GM13977 (cell line): ENCODE data around the gene PIPOX.

Experiments used
- DNase-seq: peaks from one replicate; pipeline ENCODE4 v3.0.0; 2012; ENCODE audit warnings: low spot score
- CTCF ChIP-seq: IDR thresholded peaks from 2 replicates; pipeline ENCODE4 v1.5.1; 2012; ENCODE audit warnings: mild to moderate bottlenecking, control low read depth; ENCODE audit not compliant: insufficient read depth; ENCODE audit errors: extremely low read depth, missing control alignments
- in situ Hi-C: fragments of 300-500 bp; cut with MboI; formaldehyde crosslinking; loops from one replicate; pipeline ENCODE4 v1.12.0; 2022; ENCODE audit warnings: low sequenced_read_pairs, low pct_unique_long_range_greater_than_20kb, mixed read lengths, inconsistent platforms; ENCODE audit not compliant: unreplicated experiment

PIPOX gene

DNA sequence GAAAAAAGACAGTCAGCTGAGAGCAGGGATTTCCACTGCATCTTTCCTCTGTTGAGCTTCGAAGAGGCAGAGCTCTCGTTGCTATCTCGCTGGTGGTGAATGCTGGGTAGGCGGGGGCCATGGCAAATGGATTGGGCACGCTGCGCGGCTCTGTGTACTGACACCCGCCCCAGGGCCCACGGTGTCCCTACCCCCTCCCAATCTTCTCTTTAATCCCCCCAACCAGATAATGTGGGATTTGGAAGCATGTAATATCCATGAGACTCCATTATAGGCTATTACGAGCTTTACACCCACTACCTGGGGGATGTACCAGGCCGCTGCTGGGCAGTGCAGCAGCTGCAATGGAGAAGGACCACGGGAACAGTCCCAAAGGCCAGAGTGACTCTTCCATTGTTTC is 8.3 kb downstream of the PIPOX start:
- no peak for TF ChIP-seq CTCF
- in situ Hi-C loops = no loop called here
- DNase-seq = no peak

GRCh38 chr17:29051731-29052130 is 8.8 kb downstream of the PIPOX start:
- no peak for DNase-seq
- in situ Hi-C loops = no loop called here
- TF ChIP-seq CTCF = no peak

- DNase-seq = no peak
- in situ Hi-C loops = no loop called here
- TF ChIP-seq CTCF = no peak
These were observed 11.9 kb downstream of the PIPOX start for GRCh38 chr17:29054835-29055234.

GRCh38 chr17:29057361-29057760 is 14.4 kb downstream of the PIPOX start:
- in situ Hi-C loops = no loop called here
- TF ChIP-seq CTCF = no peak
- no peak for DNase-seq

- in situ Hi-C loops = no loop called here
- TF ChIP-seq CTCF = no peak
- no peak for DNase-seq
These were observed 15.4 kb downstream of the PIPOX start for GRCh38 chr17:29058391-29058790.

DNA sequence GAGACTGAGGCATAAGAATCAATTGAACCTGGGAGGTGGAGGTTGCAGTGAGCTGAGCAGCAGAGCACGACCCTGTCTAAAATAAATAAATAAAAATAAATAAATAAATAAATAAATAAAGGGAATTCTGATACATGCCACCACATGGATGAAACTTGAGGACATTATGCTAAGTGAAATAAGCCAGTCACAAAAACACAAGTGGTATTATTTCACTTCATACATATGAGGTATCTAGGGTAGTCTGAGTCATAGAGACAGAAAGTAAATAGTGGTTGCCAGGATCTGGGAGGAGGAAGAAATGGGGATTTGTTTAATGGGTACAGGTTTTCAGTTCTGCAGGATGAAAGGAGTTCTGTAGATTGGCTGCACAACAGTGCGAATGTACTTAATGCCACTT is 16.3 kb downstream of the PIPOX start:
- TF ChIP-seq CTCF = no peak
- in situ Hi-C loops = no loop called here
- no peak for DNase-seq

DNA sequence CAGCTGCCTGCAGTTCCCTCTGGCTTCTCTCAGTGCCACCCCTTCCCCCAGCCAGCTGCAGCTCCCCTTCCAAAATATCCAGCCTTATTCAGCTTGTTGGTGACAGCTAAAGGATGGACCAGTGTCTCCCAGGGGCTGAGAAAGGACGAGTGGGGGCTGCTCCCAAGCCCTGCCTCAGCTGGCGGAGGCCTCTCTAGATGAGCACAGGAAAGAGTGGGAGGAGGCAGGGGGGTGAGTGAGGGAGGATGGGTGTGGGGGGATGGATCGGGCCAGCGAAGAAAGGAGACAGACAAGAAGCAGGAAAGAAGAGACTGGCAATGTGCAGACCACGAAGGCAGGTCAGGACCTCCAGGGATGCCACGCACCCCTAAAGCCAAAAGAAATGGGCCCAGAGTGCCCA is 17.5 kb downstream of the PIPOX start:
- TF ChIP-seq CTCF = no peak
- in situ Hi-C loops = no loop called here
- DNase-seq = no peak
